Measurements from ENCODE around the gene MYRFL.

The MYRFL gene

DNA sequence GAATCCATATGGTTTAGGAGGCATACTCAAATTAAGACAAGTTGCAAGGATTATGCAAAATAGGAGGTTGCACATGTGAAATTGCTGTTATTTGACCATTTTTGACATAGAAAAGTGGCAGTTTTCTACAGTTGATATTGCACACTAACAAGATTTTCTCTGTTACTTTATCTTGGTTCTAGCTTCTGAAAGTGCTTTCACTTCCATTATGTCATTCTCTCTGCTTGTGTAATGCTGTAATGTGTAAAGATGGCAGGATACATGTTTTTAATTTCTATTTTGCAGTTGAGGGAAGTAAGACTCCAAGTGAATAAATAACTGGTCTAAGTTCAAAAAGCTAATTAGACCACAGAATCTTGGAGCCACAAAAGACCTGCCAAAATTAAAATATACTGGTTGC lies 60.6 kb downstream of the MYRFL start:
- Histone ChIP-seq H3K4me1 (ENCODE audit: insufficient read depth, low read length, severe bottlenecking) (peaks cover 48% of the 10 kb centered on the region), H3K36me3 (ENCODE audit: insufficient read depth, low read length) (no peaks in the 10 kb centered on the region), H2AFZ (ENCODE audit: low read length) (no peak overlapping the region), H3K4me3 (ENCODE audit: low read depth, low read length, poor library complexity, severe bottlenecking) (no peak overlapping the region), H3K79me2 (ENCODE audit: insufficient read depth, low read length) (no peaks in the 10 kb centered on the region), H3K9me2 (ENCODE audit: low read depth, low read length) (no peaks in the 10 kb centered on the region), H3K9me3 (ENCODE audit: low read length) (no peaks in the 10 kb centered on the region), H3K27me3 (ENCODE audit: insufficient read depth, low read length) (no peaks in the 10 kb centered on the region), H3K27ac (ENCODE audit: low read depth, low read length, poor library complexity, severe bottlenecking) (peak overlapping the region; percentile 79), H4K20me1 (ENCODE audit: insufficient read depth, low read length) (no peaks in the 10 kb centered on the region), H3K4me2 (ENCODE audit: low read length) (peak overlapping the region; percentile 49), H3F3A (ENCODE audit: insufficient read depth, low read length) (no peaks in the 10 kb centered on the region), H3K9ac (ENCODE audit: low read length) (no peak overlapping the region)
- TF ChIP-seq EZH2 (IDR thresholded peaks at IDR 0.05; ENCODE audit: borderline replicate concordance, low read length), result no peak
- TF ChIP-seq, protein P1, sequence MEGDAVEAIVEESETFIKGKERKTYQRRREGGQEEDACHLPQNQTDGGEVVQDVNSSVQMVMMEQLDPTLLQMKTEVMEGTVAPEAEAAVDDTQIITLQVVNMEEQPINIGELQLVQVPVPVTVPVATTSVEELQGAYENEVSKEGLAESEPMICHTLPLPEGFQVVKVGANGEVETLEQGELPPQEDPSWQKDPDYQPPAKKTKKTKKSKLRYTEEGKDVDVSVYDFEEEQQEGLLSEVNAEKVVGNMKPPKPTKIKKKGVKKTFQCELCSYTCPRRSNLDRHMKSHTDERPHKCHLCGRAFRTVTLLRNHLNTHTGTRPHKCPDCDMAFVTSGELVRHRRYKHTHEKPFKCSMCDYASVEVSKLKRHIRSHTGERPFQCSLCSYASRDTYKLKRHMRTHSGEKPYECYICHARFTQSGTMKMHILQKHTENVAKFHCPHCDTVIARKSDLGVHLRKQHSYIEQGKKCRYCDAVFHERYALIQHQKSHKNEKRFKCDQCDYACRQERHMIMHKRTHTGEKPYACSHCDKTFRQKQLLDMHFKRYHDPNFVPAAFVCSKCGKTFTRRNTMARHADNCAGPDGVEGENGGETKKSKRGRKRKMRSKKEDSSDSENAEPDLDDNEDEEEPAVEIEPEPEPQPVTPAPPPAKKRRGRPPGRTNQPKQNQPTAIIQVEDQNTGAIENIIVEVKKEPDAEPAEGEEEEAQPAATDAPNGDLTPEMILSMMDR (IDR thresholded peaks at IDR 0.05; ENCODE audit: low read length), result no peak

- H4K20me1 ChIP-seq (ENCODE audit: insufficient read depth, low read length), result no peaks in the 10 kb centered on the region
- H3F3A ChIP-seq (ENCODE audit: insufficient read depth, low read length), result no peaks in the 10 kb centered on the region
- peak overlapping the region; percentile 79 for H3K27ac ChIP-seq (ENCODE audit: low read depth, low read length, poor library complexity, severe bottlenecking)
- H2AFZ ChIP-seq (ENCODE audit: low read length), result no peak overlapping the region
- H3K4me1 ChIP-seq (ENCODE audit: insufficient read depth, low read length, severe bottlenecking), result peaks cover 43% of the 10 kb centered on the region
- H3K36me3 ChIP-seq (ENCODE audit: insufficient read depth, low read length), result no peaks in the 10 kb centered on the region
- H3K9ac ChIP-seq (ENCODE audit: low read length), result no peak overlapping the region
- no peaks in the 10 kb centered on the region for H3K9me2 ChIP-seq (ENCODE audit: low read depth, low read length)
- H3K4me3 ChIP-seq (ENCODE audit: low read depth, low read length, poor library complexity, severe bottlenecking), result no peak overlapping the region
- H3K27me3 ChIP-seq (ENCODE audit: insufficient read depth, low read length), result no peaks in the 10 kb centered on the region
- no peaks in the 10 kb centered on the region for H3K9me3 ChIP-seq (ENCODE audit: low read length)
- no peaks in the 10 kb centered on the region for H3K79me2 ChIP-seq (ENCODE audit: insufficient read depth, low read length)
- no peak overlapping the region for H3K4me2 ChIP-seq (ENCODE audit: low read length)
- TF ChIP-seq, protein P1 (IDR thresholded peaks at IDR 0.05; ENCODE audit: low read length), result no peak
- TF ChIP-seq EZH2 (IDR thresholded peaks at IDR 0.05; ENCODE audit: borderline replicate concordance, low read length), result no peak
Measured at GRCh38 chr12:69886109-69886508, 61.1 kb downstream of the MYRFL start.

DNA sequence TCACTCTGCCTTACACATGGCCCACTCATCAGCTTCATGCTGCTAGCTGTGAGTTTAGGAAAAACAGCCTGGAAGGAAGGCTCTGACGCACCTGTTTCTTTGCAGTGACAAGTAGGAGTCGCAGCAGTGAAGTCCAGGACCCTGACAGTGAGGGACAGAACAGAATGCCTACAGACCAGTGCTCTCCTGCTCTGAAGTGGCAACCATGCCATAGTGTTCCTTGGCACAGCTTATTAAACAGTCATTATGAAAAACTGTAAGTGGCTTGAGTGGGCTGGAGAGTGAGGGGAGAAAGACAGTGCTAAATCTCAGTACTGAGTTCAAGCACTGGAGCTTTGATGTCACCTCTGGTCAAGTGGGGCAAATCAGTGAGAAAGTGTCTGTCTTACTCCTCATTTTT lies 61.7 kb downstream of the MYRFL start:
- no peaks in the 10 kb centered on the region for H3K9me3 ChIP-seq (ENCODE audit: low read length)
- no peak overlapping the region for H3K4me3 ChIP-seq (ENCODE audit: low read depth, low read length, poor library complexity, severe bottlenecking)
- H3K36me3 ChIP-seq (ENCODE audit: insufficient read depth, low read length), result no peaks in the 10 kb centered on the region
- H3F3A ChIP-seq (ENCODE audit: insufficient read depth, low read length), result no peaks in the 10 kb centered on the region
- H3K4me1 ChIP-seq (ENCODE audit: insufficient read depth, low read length, severe bottlenecking), result peaks cover 43% of the 10 kb centered on the region
- peak overlapping the region; percentile 79 for H3K27ac ChIP-seq (ENCODE audit: low read depth, low read length, poor library complexity, severe bottlenecking)
- H3K9ac ChIP-seq (ENCODE audit: low read length), result no peak overlapping the region
- no peaks in the 10 kb centered on the region for H3K27me3 ChIP-seq (ENCODE audit: insufficient read depth, low read length)
- no peaks in the 10 kb centered on the region for H4K20me1 ChIP-seq (ENCODE audit: insufficient read depth, low read length)
- TF ChIP-seq, protein P1 (IDR thresholded peaks at IDR 0.05; ENCODE audit: low read length), result no peak
- TF ChIP-seq EZH2 (IDR thresholded peaks at IDR 0.05; ENCODE audit: borderline replicate concordance, low read length), result no peak
- no peak overlapping the region for H2AFZ ChIP-seq (ENCODE audit: low read length)
- H3K79me2 ChIP-seq (ENCODE audit: insufficient read depth, low read length), result no peaks in the 10 kb centered on the region
- no peaks in the 10 kb centered on the region for H3K9me2 ChIP-seq (ENCODE audit: low read depth, low read length)
- H3K4me2 ChIP-seq (ENCODE audit: low read length), result no peak overlapping the region

All from OCI-LY1 (cell line).